IPS DF 4.7 (cell line): ENCODE measurements around the gene ROBO1.

Source experiments
- DNase-seq: peaks from one replicate; pipeline ENCODE4 v3.0.0-alpha.2; 2013; ENCODE audit warnings: low spot score; ENCODE audit errors: extremely low read depth

The ROBO1 gene

DNA sequence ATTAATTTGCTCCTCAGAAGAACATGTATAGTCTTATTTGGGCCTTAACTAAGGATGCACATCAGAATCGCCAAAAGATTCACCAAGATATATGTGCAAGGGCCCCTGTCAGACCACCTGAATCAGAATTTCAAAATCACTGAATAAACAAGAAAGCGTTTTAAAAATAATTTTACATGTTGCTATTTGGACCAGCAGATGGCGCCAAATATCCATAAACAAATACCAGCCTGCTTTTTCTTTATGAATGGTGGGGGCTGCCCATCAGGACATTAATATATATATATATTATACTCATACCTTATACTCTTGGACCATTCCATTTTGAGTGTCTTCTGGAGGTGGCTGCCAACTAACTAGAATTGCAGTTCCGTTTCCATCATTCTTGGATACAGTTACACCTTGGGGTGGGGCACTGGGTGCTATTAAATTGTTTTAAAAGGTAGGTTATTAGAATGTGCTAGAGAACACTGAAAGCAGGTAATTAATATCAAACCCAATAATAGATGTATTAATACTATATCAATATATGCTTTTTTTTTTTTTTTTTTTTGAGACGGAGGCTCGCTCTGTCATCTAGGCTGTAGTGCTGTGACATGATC, 1108.3 kb downstream of the ROBO1 start:
- DNase-seq: no peak

DNA sequence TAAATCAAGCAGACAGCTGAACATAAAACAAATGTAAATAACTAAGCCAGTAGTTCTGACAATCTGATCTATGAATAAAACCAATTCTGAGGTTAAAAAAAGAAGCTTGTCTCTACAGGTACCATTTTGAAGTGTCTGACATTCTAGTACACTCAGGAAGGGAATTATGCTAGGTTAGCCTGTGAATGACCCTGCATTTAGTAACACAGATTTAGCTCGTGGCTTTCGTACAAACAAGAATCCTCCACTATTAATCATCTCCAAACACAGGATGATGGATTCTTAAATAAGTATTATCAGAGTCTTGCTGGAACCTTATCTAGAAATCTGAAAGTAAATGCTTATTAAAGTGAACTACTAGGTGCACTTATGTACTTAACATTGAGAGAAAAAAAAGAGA, 1120.1 kb downstream of the ROBO1 start:
- no peak for DNase-seq

DNA sequence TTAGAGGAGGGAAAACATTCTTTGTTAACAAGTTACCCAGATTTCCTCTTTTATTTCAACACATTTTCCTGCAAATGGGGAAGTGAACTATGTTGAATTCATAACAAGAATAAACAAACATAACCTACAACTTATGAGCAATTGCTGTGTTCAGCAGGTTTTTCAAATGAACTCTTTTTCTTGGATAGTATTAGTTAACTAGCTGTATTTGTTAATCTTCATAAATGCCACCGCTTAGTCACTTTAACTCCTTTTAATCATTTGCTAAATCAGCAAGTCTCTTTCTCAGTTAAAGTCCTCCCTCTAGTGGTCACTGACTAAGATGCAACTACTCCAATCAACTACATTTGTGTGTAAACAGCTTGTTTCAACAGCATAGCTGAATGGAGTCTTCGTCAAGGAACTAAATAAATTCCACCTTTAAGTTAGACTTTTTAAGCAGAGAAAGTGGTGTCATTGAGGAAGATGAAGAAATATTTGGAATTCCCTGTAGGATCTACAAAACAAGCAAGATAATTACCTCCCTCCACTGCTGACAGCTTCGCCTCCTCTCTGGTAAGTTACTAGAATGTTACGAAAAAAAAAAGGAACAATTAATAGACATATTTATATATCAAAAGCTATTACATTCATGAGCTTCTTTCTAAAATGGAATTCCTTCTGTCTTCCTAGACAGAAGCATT, 1122.0 kb downstream of the ROBO1 start:
- peak; percentile 75 for DNase-seq

DNA sequence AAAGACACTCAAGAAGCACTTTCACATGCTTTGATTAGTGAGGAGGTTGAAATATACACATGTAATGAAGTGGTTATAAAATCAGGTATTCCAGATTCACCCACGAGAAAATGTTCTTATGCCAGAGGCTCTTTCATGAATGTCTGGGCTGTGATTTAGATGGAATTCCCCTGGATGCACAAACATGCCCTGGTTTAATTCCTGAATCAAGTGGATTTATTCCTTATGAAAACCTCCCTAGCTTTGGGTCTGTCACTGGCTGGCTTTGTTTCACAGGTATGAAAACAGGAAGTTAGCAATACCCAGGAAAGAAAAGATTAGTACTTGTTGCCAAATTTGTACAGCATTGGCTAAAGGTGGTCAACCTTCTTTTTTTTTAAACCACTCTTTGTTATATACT, 1123.0 kb downstream of the ROBO1 start:
- no peak for DNase-seq

DNA sequence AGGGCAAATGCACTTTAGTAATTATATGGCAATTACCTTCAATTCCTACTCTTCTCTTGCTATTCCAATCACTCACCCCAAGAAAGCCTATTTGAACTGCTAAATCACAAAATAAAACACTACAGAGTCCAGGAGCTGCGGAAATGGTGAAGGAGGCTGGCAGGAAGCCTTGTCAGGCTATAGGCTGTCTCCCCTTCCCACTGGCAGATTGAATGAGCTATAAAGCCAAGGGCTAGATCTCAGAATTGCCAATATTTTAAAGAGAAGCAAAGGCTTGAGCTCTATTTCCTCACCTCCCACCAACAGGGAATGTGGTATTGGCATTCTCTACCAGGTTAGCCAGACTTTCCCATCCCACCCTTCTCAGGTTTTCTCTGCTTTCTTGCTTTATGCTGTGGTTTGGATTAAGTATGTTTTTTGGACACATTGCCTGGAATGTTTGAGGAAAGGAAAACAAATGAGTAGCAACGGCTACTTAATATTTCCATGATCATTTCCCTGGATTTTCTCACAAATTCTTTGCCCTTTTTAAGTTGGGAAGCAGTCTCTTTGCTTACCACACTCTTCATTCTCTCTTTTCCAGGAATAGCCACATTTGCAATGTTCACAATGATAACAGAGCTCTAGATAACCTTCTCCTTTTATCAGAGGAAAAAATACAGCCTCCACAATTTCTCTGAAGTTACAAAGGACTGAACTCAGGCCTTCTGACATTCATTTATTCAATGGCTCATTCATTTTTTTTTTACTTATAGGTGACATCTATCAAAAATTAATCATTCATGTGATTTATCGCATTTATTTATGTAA, 1125.4 kb downstream of the ROBO1 start:
- DNase-seq: no peak

DNA sequence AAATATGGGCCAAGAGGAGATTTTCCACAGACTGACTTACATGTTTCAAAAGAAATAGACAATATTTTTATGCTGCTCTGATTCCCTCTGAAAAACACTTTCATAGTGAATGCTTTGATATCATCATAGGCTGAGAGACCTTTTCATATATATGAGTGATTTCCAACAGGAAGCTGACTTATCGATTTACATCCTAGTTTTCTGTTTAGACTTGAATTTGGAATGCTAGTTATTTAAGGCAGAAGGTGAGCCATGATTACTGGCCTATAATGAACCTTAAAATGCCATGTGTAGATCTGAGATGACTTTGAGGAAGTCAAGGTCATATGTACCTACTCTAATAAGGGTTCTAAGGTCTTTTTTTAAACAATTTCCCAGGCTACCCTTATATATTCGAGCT, 1126.1 kb downstream of the ROBO1 start:
- DNase-seq: no peak

DNA sequence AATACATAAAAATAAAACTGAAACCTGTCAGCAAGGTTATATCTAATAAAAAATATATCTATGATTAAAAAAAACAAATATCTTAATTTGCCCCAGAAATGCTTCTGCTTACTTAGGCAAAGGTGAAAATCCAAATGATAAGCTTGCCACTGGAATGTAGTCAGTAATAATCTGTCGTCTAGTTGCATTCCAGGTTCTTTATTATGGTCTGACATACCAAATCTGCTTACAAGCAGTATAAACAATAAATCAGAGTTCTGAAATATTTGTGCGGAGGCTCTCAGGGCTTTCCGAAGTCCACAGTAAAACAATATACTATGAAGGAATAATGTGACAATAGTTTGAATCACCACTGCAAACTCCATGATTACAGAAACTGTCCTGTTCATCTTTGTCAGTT, 1133.5 kb downstream of the ROBO1 start:
- no peak for DNase-seq

DNA sequence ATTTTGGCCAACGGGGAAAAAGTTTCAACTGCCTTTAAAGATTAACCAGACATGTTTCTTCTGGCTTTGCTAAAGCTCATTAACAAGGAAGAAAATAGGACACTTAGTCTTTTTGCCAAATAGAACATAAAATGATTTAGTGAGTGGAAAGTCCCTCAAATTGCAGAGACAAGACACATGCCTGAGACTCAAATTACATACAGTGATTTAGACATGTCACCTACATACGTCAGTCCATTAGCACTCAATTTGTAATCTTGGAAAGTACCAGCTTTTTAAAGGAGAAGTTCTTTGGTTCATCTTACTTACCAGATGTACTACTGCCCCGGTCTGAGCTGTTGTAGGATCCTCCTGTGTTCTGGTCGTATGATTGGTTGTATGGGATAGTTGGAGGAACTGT, 1134.2 kb downstream of the ROBO1 start:
- DNase-seq: no peak

DNA sequence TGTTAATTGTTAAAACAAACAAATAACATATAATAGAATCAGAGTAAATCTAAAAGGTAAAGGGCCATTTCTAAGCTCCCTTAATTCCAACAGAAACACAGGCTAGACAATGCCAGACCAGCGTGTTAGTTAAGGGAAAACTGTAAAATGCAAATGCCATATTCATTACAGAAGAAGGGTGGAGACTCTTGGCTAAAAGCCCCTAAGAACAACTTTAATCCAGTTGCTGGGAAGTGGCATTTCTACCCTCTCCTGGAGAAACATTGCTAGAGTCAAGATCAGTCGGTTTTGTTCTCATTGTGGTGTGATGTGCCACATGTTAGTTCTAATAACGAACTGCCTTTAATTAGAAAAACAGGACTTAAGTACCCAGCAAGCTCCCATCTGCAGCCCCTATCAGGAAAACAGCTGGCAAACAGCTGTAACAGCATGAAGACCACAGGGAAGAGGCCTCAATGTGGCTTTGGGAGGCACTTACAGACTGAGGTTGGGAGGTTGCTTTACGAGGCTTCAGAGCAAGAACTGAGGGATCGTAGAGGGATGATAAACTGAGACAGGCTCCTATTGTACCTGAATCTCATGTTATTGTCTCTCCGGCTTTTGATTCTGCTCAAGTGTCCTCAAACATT, 1134.8 kb downstream of the ROBO1 start:
- DNase-seq: no peak

DNA sequence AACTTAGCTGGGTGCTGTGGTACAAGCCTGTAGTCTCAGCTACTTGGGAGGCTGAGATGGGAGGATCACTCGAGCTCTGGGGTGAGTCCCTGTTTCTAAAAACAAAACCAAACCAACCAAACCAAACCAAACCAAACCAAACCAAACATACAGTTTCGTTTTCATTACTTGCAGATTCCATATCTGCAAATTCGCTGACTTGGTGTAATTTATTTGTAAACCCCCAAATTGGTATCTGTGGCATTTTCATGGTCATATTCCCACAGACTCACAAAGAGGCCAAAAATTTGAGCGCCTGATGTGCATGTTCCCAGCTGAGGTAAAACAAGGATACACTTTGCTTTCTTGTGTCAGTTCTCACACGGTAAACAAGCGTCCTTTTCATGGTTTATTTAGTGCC, 1138.3 kb downstream of the ROBO1 start:
- DNase-seq: no peak

DNA sequence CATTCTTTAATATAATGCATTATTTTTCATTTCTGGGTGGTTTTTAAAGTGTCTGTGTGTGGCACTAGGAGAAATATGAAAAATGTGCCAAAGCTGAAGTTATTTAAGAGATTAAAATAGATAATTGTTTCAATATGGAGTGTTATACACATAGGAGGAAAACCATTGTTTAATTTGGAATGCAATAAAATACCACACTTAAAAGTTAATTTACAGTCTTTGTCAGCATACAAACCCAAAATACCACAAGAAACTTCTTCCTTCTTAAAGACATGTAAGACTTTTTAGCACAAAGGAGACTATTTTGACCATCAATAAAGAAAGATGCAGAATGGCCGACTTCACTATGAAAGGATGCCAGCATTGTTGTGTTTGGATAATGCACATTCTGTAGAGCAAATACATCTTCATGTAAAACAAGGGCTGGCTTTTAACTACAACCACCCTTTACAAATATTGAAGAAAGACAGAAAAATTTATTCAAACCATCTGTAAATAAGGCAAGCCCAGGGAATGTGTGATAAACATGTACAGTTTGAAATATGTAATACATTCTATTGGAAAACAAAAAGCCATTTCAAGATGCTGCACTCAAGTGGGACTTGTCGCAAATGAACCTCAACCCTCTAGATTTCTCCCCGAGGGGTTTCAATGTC, 1146.6 kb downstream of the ROBO1 start:
- no peak for DNase-seq

DNA sequence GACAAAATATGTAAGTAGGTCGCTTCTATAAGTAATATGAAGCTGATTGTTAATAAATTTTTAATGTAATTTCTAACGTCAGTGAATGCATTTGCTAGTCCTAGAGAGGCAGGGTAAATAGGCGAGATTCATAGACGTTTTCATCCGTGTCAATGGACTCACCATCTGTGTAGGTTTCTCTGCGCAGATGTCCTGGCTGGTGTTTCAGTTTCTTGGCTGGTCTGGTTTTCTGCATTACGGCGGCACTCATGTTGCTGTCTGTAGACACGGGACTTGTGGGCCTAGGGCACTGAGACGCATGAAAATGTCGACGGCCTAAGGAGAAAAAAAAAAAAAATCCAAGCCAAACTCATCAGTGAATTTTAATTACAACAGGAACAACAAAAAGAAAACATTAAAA, 1153.3 kb downstream of the ROBO1 start:
- no peak for DNase-seq

DNA sequence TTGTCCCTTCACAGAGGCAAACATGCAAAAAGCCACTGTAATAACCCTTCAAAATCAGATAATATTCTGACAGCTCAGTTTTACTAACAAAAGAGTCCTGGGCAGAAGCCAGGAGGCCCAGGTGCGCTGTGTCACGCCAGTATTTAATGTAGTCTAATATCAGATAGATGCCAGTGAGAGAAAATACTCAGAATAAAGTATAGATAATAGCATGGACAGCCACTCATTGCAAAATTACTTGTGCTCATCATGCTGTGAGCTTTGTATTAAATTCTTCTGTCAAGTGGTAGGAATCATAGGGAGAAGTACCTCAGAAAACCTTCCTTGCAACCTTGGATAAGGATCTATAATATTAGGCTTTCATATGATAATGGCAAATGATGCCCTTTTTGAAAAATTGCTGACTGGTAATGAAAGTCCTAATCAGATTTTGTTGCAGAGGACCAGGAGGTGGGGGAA, 1154.3 kb downstream of the ROBO1 start:
- DNase-seq: no peak

DNA sequence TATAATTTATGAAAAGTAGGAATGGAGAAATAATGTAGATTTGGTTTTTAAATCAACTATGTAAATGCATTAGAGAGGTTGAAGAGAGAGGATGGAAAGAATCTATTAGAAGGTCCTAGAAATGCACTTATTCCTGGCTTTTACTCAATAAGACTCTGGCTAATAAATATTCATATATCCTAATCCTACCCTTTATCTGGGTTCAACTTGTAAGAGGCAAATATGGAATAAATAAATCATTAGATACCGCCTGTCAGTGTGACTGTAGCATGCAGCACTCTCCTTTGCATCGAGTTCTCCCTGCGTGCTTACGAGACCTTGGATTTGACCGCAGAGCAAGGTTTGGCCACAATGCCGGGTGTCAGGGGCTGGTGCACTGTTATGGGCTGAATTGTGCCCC, 1156.5 kb downstream of the ROBO1 start:
- DNase-seq: no peak

DNA sequence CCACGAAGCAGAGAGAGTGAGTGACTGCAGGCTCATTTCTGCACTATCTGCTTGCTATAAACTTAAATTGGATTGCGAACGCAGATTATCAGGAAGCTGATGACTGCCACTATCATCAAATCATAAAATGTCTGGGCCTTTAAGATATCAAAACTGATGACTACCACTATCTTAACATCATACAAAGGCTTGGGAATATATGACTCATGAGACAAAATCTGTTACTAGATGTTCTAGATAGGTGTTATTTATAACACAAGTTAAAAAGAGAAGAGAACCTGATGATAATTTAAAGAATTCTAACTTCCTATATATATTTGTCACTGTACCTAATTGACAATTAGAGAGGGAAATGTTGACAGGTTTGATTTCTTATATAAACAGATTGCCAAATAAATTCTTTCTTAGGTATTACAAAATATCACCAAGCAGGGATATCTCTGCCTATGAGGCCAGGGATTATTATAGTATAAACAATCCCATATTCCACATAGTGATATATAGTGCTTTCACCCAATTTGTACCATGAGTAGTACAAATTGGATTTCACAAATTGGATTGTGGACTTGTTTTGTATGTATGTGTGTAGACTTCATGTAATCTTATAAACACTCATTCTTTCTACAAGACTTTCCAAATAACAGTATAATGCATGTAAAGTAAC, 1157.2 kb downstream of the ROBO1 start:
- no peak for DNase-seq

DNA sequence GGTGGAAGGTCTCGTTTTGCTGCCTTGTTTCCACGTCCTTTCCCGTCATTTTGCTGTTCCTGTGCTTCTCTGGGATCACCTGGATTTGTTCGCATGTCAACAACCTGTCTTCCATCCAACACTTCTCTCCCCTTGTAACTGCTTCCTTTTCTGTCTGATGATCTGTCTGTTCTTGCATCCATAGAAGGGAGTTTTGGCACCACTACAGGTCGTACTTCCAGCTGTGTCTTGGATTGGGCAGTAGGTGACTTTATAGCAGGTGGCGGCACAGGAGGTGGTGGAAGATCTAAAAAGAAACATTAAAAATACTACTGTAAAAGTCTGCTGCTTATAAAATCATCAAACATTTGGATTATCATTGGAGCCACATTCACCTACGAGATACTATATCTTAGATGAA, 1161.0 kb downstream of the ROBO1 start:
- DNase-seq: no peak

DNA sequence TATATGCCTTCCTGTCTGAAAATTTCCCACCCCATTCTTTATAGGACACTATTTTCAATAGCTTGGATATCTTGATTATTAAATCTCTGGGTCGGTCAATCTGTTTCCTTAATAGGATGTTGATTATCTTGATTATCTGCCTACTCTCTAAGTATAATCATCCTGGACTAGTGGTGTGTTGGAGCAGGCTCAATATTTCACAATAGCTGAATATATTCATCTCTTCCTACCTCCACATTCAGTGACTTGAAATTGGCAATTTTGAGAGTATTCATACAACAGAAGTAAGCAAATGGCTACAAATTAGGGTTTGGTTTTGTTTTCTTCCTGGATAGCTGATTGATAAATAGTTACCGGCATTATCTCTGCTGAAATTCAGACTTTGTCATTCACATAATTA, 1162.6 kb downstream of the ROBO1 start:
- no peak for DNase-seq

DNA sequence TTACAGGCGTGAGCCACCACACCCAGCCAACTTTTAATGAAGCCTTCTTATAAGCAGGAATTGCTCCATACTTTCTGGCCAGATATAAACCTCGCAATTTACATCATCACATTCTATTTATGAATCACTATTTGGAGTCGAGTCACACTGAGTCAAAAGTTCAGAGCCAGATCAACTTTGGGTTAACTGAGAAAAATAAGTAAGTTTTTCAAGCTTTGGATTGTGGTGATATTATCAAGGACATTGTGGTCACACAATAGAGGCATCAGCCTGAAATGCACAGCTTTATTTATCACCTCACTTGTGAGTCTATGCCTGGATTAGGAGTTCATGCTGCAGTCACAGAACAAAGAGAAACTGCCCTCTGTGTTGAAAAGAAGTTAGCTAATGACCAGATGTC, 1163.5 kb downstream of the ROBO1 start:
- DNase-seq: no peak

DNA sequence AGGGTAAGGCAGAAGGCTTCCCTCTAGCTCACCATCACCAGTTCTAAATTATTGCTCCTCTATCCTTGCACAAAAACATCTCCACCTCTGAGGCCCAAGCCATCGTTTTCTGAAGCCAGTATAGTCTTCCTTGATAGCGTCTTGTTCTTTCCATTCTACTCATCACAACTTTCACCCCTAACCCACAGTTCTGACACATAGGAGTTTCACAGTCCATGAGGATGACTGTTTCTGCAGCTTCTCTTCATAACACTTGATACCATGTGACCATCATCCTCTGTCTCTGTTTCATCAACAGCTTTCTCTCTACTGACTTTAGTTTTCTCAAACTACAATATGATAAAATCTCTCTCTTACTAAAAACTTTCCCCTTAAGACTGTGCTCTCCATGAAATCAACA, 1166.5 kb downstream of the ROBO1 start:
- no peak for DNase-seq

DNA sequence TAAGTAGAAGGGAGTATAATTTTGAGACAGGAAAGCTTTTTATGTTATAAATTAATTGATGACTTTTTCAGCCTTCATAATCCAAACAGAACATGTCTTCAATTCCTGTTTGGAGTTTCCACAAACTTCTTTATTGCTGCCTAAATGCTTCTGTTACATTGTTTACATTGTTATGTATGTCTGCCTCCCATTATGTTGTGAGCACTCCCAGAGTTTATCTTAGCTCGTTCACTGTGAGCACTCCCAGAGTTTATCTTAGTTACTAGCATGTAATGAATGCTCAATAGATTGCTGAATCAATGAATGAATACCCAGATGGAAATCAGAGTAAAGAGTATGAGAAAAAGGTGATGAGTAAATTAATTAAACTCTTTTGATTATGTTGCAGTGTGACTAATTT, 1178.0 kb downstream of the ROBO1 start:
- DNase-seq: no peak
